ENCODE measurements around the gene SMAD6.

Gene SMAD6

DNA sequence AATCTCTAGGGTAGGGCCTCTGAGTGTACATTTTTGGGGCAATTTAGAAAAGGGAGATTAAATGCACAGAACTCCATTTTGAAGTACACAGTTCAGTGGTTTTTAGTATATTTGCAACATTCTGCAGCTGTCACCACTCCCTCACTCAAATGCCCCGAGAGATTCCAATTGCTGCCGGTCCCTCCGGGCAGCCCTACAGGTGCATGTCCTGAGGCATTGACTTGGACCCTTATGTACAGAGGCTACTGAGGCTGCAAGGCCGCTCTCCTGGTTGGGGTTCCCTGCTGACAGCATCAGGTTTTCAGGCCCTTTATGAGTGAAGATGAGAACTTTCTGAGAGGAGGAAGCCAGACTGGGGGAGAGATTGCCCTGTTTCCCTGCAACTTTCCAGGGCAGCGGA is 39.6 kb downstream of the SMAD6 start:
- H3K4me1 ChIP-seq: no peaks in the 10 kb centered on the region
- peaks cover 30% of the 10 kb centered on the region for H3K36me3 ChIP-seq
- TF ChIP-seq, protein P1, sequence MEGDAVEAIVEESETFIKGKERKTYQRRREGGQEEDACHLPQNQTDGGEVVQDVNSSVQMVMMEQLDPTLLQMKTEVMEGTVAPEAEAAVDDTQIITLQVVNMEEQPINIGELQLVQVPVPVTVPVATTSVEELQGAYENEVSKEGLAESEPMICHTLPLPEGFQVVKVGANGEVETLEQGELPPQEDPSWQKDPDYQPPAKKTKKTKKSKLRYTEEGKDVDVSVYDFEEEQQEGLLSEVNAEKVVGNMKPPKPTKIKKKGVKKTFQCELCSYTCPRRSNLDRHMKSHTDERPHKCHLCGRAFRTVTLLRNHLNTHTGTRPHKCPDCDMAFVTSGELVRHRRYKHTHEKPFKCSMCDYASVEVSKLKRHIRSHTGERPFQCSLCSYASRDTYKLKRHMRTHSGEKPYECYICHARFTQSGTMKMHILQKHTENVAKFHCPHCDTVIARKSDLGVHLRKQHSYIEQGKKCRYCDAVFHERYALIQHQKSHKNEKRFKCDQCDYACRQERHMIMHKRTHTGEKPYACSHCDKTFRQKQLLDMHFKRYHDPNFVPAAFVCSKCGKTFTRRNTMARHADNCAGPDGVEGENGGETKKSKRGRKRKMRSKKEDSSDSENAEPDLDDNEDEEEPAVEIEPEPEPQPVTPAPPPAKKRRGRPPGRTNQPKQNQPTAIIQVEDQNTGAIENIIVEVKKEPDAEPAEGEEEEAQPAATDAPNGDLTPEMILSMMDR (IDR thresholded peaks at IDR 0.05; ENCODE audit: low read depth, low read length): no peak
- no peak overlapping the region for H3K4me3 ChIP-seq (ENCODE audit: low read depth, low read length)
- no peaks in the 10 kb centered on the region for H3K9me3 ChIP-seq
- DNase-seq: no peak
- no peaks in the 10 kb centered on the region for H3K27me3 ChIP-seq

DNA sequence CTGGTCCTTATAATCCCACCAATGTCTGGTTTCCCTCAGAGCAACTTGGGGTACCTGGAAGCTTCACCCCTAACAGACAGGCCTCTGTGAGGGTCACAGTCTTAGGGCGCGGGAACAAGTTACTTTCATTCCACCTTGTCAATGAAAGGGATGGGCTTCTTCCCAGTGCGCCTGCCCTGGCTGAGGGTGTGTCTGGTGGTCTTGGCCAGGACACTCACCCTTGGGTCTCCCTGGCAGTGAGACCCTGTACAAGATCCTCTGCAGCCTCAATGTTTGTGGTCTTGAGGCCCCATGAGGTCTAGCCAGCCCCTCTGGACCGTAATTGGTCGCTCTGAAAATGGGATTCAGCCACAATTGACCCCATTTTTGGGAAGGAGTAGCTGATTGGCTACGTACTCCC is 40.2 kb downstream of the SMAD6 start:
- Histone ChIP-seq H3K9me3 (no peaks in the 10 kb centered on the region), H3K4me3 (ENCODE audit: low read depth, low read length) (no peak overlapping the region), H3K27me3 (no peaks in the 10 kb centered on the region), H3K36me3 (peaks cover 29% of the 10 kb centered on the region), H3K4me1 (no peaks in the 10 kb centered on the region)
- no peak for DNase-seq
- TF ChIP-seq, protein P1 (IDR thresholded peaks at IDR 0.05; ENCODE audit: low read depth, low read length): no peak

DNA sequence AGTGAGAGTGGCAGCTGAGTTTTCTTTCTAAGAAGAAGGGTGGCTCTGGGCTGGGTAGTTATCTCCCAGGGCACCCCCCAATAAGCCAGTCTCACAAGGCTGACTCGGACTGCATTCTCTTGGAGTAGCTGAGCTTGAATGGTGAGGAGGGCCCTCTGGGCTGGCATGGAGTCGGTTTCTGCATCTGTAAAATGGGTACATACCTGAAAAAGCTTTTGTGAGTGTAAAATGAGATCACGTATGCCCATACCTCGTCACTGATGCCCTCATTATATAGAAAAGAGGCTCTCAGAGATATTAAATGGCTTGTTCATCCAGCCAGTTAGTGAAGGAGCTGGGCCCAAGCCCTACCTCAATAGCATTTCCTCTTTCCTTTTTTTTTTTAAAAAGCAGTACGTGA is 41.2 kb downstream of the SMAD6 start:
- Histone ChIP-seq H3K4me3 (ENCODE audit: low read depth, low read length) (no peak overlapping the region), H3K27me3 (no peaks in the 10 kb centered on the region), H3K36me3 (peaks cover 28% of the 10 kb centered on the region), H3K9me3 (no peaks in the 10 kb centered on the region), H3K4me1 (no peaks in the 10 kb centered on the region)
- no peak for DNase-seq
- TF ChIP-seq, protein P1 (IDR thresholded peaks at IDR 0.05; ENCODE audit: low read depth, low read length): no peak

DNA sequence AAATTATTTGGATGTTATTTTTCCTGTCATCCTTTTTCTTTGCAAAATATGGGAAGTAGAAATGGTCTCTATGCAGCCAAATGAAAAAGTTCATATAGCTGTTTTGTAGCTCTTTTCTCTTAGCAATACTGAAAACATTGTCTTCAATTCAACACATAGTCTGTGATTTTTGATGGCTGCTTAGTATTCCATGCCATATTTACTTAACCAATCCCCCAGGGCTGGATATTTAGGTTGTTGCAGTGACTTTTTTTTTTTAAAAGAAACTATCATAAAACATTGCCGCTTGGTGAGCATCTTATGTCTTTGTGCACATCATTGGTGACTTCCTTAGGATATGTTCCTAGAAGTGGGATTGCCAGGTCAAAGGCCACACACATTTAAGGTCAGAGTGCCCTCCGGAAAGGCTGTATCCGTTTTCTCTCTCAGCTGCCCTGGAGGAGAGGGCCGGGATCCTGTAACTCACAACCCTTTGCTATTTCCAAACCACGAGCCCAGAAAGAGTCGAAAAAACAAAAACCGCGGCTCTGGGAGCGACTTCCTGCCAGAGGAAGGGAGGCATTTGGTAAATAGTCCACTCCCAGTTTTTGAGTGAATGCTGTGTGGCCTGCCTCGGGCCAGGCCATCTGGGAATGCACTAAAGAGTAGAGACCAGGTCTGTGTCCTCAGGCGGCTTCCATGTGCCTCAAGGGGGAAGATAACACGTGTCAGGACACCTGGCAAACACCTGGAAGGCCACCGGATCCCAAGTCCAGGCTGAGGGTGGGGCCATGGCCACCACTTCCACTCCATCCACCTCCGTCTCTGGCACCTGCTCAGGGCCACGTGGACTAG is 41.9 kb downstream of the SMAD6 start:
- no peak for DNase-seq
- Histone ChIP-seq H3K27me3 (no peaks in the 10 kb centered on the region), H3K9me3 (no peaks in the 10 kb centered on the region), H3K36me3 (peaks cover 28% of the 10 kb centered on the region), H3K4me1 (peaks cover 2% of the 10 kb centered on the region; the same call in 1 of the 2 replicates), H3K4me3 (ENCODE audit: low read depth, low read length) (no peak overlapping the region)
- TF ChIP-seq, protein P1 (IDR thresholded peaks at IDR 0.05; ENCODE audit: low read depth, low read length): no peak

DNA sequence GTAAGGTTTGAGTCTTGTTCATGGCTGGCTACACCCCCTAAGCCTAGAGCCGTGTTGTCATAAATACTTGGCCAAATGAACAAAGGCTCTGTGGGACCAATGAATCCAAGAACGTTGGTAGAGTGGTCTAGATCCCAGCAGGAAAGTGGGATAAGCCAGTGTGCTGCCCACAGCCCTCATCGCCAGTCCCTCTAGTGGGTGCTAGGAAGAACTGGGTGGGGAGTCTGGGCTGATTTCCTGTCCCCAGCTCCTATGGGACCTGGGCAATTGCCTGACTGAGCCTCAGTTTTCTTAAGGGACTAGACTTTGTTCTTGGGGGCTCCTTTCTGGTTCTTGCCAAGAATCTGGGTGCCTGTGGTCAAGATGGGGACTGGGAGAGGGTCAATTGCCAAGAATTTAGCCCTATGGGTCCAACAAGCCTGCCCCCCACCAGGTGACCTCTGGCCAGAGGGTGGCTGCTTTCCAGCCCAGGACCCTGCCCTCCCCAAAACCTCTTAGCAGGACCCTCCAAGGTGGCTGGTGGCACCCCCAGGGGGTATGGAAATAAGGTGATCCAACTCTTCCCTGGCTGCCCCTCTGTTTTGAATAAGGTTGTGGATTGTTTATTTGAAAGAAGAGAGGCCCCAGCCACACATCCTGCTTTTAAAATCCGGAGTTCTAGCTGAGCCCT is 42.7 kb downstream of the SMAD6 start:
- DNase-seq: no peak
- Histone ChIP-seq H3K4me3 (ENCODE audit: low read depth, low read length) (no peak overlapping the region), H3K4me1 (peaks cover 3% of the 10 kb centered on the region; the same call in 1 of the 2 replicates), H3K27me3 (no peaks in the 10 kb centered on the region), H3K36me3 (peaks cover 31% of the 10 kb centered on the region), H3K9me3 (no peaks in the 10 kb centered on the region)
- TF ChIP-seq, protein P1 (IDR thresholded peaks at IDR 0.05; ENCODE audit: low read depth, low read length): peak; percentile 9; the same call in 1 of the 2 replicates

Measured in BE2C (cell line).